PC-3 (cell line): ENCODE results near the gene KRTAP4-16.

ENCODE experiments used
- EZH2 ChIP-seq: fragments of 300-600 bp; sonication (generic); IDR thresholded peaks from one replicate; pipeline ENCODE4 v1.6.1; 2017; ENCODE audit warnings: antibody characterized with exemption, mild to moderate bottlenecking, low read length; ENCODE audit not compliant: unreplicated experiment
- EZH2phosphoT487 ChIP-seq: fragments of 300-600 bp; sonication (generic); IDR thresholded peaks from 2 replicates; pipeline ENCODE4 v1.6.1; 2018; ENCODE audit warnings: mild to moderate bottlenecking, antibody characterized with exemption, low read length, borderline replicate concordance
- TF ChIP-seq, protein P1 (sequence below): fragments of 300-600 bp; sonication (generic); conservative IDR thresholded peaks from 2 replicates; pipeline ENCODE4 v1.5.1; 2017; ENCODE audit warnings: antibody characterized with exemption, low read depth, mild to moderate bottlenecking, low read length

DNA sequence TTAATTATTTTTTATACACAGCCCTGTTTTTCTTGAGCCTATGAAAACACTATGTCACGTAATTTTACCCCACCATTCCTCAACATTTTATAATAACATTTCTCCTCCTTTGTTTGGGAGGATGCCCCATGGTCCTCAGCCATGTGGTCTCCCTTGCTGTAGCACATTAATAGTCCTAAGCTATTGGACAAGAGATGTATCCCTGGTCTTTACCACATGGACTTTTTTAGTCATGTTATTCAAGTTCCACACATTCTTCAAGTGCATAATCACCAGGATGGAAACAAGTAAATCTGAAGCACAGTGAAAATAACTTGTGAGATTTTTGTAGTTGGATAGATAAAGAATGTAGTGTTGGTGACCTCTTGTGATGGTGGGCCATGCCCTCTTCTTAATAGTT is 40.0 kb downstream of the KRTAP4-16 start:
- TF ChIP-seq, protein P1, sequence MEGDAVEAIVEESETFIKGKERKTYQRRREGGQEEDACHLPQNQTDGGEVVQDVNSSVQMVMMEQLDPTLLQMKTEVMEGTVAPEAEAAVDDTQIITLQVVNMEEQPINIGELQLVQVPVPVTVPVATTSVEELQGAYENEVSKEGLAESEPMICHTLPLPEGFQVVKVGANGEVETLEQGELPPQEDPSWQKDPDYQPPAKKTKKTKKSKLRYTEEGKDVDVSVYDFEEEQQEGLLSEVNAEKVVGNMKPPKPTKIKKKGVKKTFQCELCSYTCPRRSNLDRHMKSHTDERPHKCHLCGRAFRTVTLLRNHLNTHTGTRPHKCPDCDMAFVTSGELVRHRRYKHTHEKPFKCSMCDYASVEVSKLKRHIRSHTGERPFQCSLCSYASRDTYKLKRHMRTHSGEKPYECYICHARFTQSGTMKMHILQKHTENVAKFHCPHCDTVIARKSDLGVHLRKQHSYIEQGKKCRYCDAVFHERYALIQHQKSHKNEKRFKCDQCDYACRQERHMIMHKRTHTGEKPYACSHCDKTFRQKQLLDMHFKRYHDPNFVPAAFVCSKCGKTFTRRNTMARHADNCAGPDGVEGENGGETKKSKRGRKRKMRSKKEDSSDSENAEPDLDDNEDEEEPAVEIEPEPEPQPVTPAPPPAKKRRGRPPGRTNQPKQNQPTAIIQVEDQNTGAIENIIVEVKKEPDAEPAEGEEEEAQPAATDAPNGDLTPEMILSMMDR: no peak
- TF ChIP-seq EZH2 (no peak), EZH2phosphoT487 (no peak)
